Parathyroid adenoma (tissue), 2 donors: ENCODE measurements around the gene TNFSF12.
A peak's percentile ranks its signal among the peaks of the same experiment; 100 is the strongest.

Experiments
- H2AFZ ChIP-seq: fragments of 300-600 bp; sonication (generic); one replicate; pipeline ENCODE4 v1.7.0; 2017; ENCODE audit warnings: antibody characterized with exemption, mild to moderate bottlenecking
- H3K27ac ChIP-seq: fragments of 300-600 bp; sonication (generic); one replicate; pipeline ENCODE4 v1.7.0; 2017
- H3K27me3 ChIP-seq: fragments of 300-600 bp; sonication (generic); one replicate; pipeline ENCODE4 v1.7.0; 2017; ENCODE audit warnings: low read length; ENCODE audit not compliant: control insufficient read depth, insufficient read depth
- H3K36me3 ChIP-seq: fragments of 300-600 bp; sonication (generic); one replicate; pipeline ENCODE4 v1.7.0; 2017; ENCODE audit warnings: low read length; ENCODE audit not compliant: control insufficient read depth, insufficient read depth
- H3K4me1 ChIP-seq: fragments of 300-600 bp; sonication (generic); one replicate; pipeline ENCODE4 v1.7.0; 2017; ENCODE audit warnings: control low read depth
- H3K4me2 ChIP-seq: fragments of 300-600 bp; sonication (generic); one replicate; pipeline ENCODE4 v1.7.0; 2017; ENCODE audit warnings: low read length
- H3K4me3 ChIP-seq: fragments of 300-600 bp; sonication (generic); one replicate; pipeline ENCODE4 v1.7.0; 2017; ENCODE audit warnings: low read depth, low read length
- H3K79me2 ChIP-seq: fragments of 300-600 bp; sonication (generic); one replicate; pipeline ENCODE4 v1.7.0; 2017; ENCODE audit warnings: control low read depth
- H3K9ac ChIP-seq: fragments of 300-600 bp; sonication (generic); one replicate; pipeline ENCODE4 v1.7.0; 2017; ENCODE audit warnings: mild to moderate bottlenecking
- H3K9me3 ChIP-seq: fragments of 300-600 bp; sonication (generic); one replicate; pipeline ENCODE4 v1.7.0; 2017; ENCODE audit warnings: low read length; ENCODE audit not compliant: control insufficient read depth
- CTCF ChIP-seq: fragments of 300-600 bp; sonication (generic); IDR thresholded peaks from one replicate; pipeline ENCODE4 v1.7.0; 2017; ENCODE audit warnings: antibody characterized with exemption, mild to moderate bottlenecking
- donor health status: primary hyperparathyroidism.

The TNFSF12 gene

GRCh38 chr17:7582396-7583252 lies 33.8 kb downstream of the TNFSF12 start:
- Histone ChIP-seq H3K9me3 (no peaks in the 10 kb centered on the region), H2AFZ (peak overlapping the region; percentile 90), H3K79me2 (peaks cover 16% of the 10 kb centered on the region), H3K27ac (peak overlapping the region; percentile 96), H3K4me1 (peaks cover 16% of the 10 kb centered on the region), H3K4me2 (peak overlapping the region; percentile 100), H3K27me3 (no peaks in the 10 kb centered on the region), H3K9ac (no peak overlapping the region), H3K36me3 (no peaks in the 10 kb centered on the region), H3K4me3 (peak overlapping the region; percentile 97)
- TF ChIP-seq CTCF = no peak

GRCh38 chr17:7583253-7584109 lies 34.6 kb downstream of the TNFSF12 start, which contains the start of gene MPDU1:
MPDU1 (plus strand) TSS chr17:7583852; CDS start chr17:7583863, 11 bp downstream.
- Histone ChIP-seq H3K9me3 (no peaks in the 10 kb centered on the region), H3K79me2 (peaks cover 16% of the 10 kb centered on the region), H3K27me3 (no peaks in the 10 kb centered on the region), H3K27ac (peak within 1 kb of the TSS; percentile 96), H3K9ac (peak within 1 kb of the TSS; percentile 16), H3K4me2 (peak within 1 kb of the TSS; percentile 100), H2AFZ (peak within 1 kb of the TSS; percentile 90), H3K4me3 (peak within 1 kb of the TSS; percentile 97), H3K4me1 (peaks cover 16% of the 10 kb centered on the region), H3K36me3 (no peaks in the 10 kb centered on the region)
- TF ChIP-seq CTCF = no peak

- no peaks in the 10 kb centered on the region for H3K9me3 ChIP-seq
- H3K79me2 ChIP-seq = peaks cover 16% of the 10 kb centered on the region
- H3K36me3 ChIP-seq = no peaks in the 10 kb centered on the region
- no peak overlapping the region for H3K4me2 ChIP-seq
- H3K4me3 ChIP-seq = no peak overlapping the region
- peaks cover 19% of the 10 kb centered on the region for H3K4me1 ChIP-seq
- H3K27ac ChIP-seq = peak overlapping the region; percentile 49
- no peak overlapping the region for H3K9ac ChIP-seq
- no peak overlapping the region for H2AFZ ChIP-seq
- H3K27me3 ChIP-seq = no peaks in the 10 kb centered on the region
- TF ChIP-seq CTCF = peak; percentile 52
Observed at GRCh38 chr17:7586673-7587419, 38.0 kb downstream of the TNFSF12 start.

- H3K27me3 ChIP-seq = no peaks in the 10 kb centered on the region
- H3K9ac ChIP-seq = no peak overlapping the region
- no peak for TF ChIP-seq CTCF
- no peaks in the 10 kb centered on the region for H3K9me3 ChIP-seq
- peaks cover 15% of the 10 kb centered on the region for H3K79me2 ChIP-seq
- peak overlapping the region; percentile 49 for H3K27ac ChIP-seq
- no peak overlapping the region for H3K4me3 ChIP-seq
- no peak overlapping the region for H3K4me2 ChIP-seq
- no peaks in the 10 kb centered on the region for H3K36me3 ChIP-seq
- H2AFZ ChIP-seq = no peak overlapping the region
- H3K4me1 ChIP-seq = peaks cover 17% of the 10 kb centered on the region
Observed at GRCh38 chr17:7587420-7588151, 38.7 kb downstream of the TNFSF12 start.
